H9 (cell line): ENCODE measurements around the gene ASTN1. TPM values are rescaled to one million over a fixed set of nuclear protein-coding genes. Genes with fewer than 3 reads are reported as not detected.

Source experiments
- DNase-seq: peaks from one replicate; pipeline ENCODE4 v3.0.0-alpha.2; 2017
- H2AFZ ChIP-seq: one replicate; pipeline ENCODE4 v1.6.1; 2013; ENCODE audit warnings: mild to moderate bottlenecking, low read length, control low read depth, moderate library complexity
- H2AK5ac ChIP-seq: 2 replicates; pipeline ENCODE4 v1.6.1; 2013; ENCODE audit warnings: low read length, control low read depth, mixed read lengths; ENCODE audit not compliant: insufficient read length
- H2BK120ac ChIP-seq: one replicate; pipeline ENCODE4 v1.6.1; 2013; ENCODE audit warnings: low read depth, mild to moderate bottlenecking, low read length, control low read depth, inconsistent platforms; ENCODE audit not compliant: poor library complexity, severe bottlenecking
- H2BK12ac ChIP-seq: 2 replicates; pipeline ENCODE4 v1.6.1; 2013; ENCODE audit warnings: low read length, control low read depth, mixed read lengths, low read depth; ENCODE audit not compliant: insufficient read length
- H2BK15ac ChIP-seq: 2 replicates; pipeline ENCODE4 v1.6.1; 2013; ENCODE audit warnings: low read depth, low read length, control low read depth
- H2BK20ac ChIP-seq: one replicate; pipeline ENCODE4 v1.6.1; 2013; ENCODE audit warnings: low read depth, mild to moderate bottlenecking, low read length, control low read depth, inconsistent platforms; ENCODE audit not compliant: poor library complexity, severe bottlenecking
- H2BK5ac ChIP-seq: 2 replicates; pipeline ENCODE4 v1.6.1; 2013; ENCODE audit warnings: low read length, control low read depth, mixed read lengths; ENCODE audit not compliant: insufficient read length
- H3K14ac ChIP-seq: 2 replicates; pipeline ENCODE4 v1.6.1; 2013; ENCODE audit warnings: low read length, control low read depth; ENCODE audit not compliant: insufficient read depth
- H3K18ac ChIP-seq: 2 replicates; pipeline ENCODE4 v1.6.1; 2013; ENCODE audit warnings: low read depth, mild to moderate bottlenecking, mixed read lengths, low read length, control low read depth; ENCODE audit not compliant: insufficient read length
- H3K23ac ChIP-seq: 2 replicates; pipeline ENCODE4 v1.6.1; 2013; ENCODE audit warnings: low read length, control low read depth, mixed read lengths, low read depth; ENCODE audit not compliant: insufficient read length
- H3K23me2 ChIP-seq: 2 replicates; pipeline ENCODE4 v1.6.1; 2013; ENCODE audit warnings: low read depth, mild to moderate bottlenecking, mixed read lengths, low read length, control low read depth; ENCODE audit not compliant: insufficient read length, poor library complexity, severe bottlenecking
- H3K27ac ChIP-seq: 2 replicates; pipeline ENCODE4 v1.5.1; 2013; ENCODE audit warnings: low read length, control low read depth, mixed read lengths, low read depth; ENCODE audit not compliant: insufficient read length
- H3K27me3 ChIP-seq: 2 replicates; pipeline ENCODE4 v1.6.1; 2013; ENCODE audit warnings: low read length, control low read depth, inconsistent platforms; ENCODE audit not compliant: insufficient read depth
- H3K4ac ChIP-seq: 2 replicates; pipeline ENCODE4 v1.6.1; 2013; ENCODE audit warnings: low read depth, mild to moderate bottlenecking, control low read depth, inconsistent platforms, low read length, moderate library complexity
- H3K4me1 ChIP-seq: 2 replicates; pipeline ENCODE4 v1.6.1; 2013; ENCODE audit warnings: low read length, control low read depth, inconsistent platforms; ENCODE audit not compliant: insufficient read depth
- H3K4me2 ChIP-seq: 2 replicates; pipeline ENCODE4 v1.6.1; 2013; ENCODE audit warnings: low read length, control low read depth, mixed read lengths; ENCODE audit not compliant: insufficient read length, insufficient read depth
- H3K56ac ChIP-seq: 2 replicates; pipeline ENCODE4 v1.6.1; 2013; ENCODE audit warnings: low read depth, mild to moderate bottlenecking, mixed read lengths, low read length, control low read depth; ENCODE audit not compliant: insufficient read length
- H3K79me1 ChIP-seq: 2 replicates; pipeline ENCODE4 v1.6.1; 2013; ENCODE audit warnings: low read depth, mild to moderate bottlenecking, moderate library complexity, low read length, control low read depth, inconsistent platforms; ENCODE audit not compliant: insufficient read depth, poor library complexity, severe bottlenecking
- H3K79me2 ChIP-seq: 2 replicates; pipeline ENCODE4 v1.6.1; 2013; ENCODE audit warnings: low read length, control low read depth, inconsistent platforms; ENCODE audit not compliant: insufficient read depth
- H3K9ac ChIP-seq: 2 replicates; pipeline ENCODE4 v1.6.1; 2013; ENCODE audit warnings: low read length, control low read depth, mixed read lengths; ENCODE audit not compliant: insufficient read length; ENCODE audit errors: extremely low read depth
- H3K9me3 ChIP-seq: one replicate; pipeline ENCODE4 v1.6.1; 2013; ENCODE audit warnings: low read depth, low read length, inconsistent platforms; ENCODE audit not compliant: control insufficient read depth
- H3T11ph ChIP-seq: one replicate; pipeline ENCODE4 v1.6.1; 2013; ENCODE audit warnings: mild to moderate bottlenecking, low read length, control low read depth, inconsistent platforms
- H4K20me1 ChIP-seq: one replicate; pipeline ENCODE4 v1.6.1; 2013; ENCODE audit not compliant: control insufficient read depth, insufficient read length, insufficient read depth
- H4K5ac ChIP-seq: 2 replicates; pipeline ENCODE4 v1.6.1; 2013; ENCODE audit warnings: low read depth, mild to moderate bottlenecking, mixed read lengths, low read length, control low read depth; ENCODE audit not compliant: insufficient read length
- H4K8ac ChIP-seq: replicated peaks from 2 replicates; pipeline ENCODE4 v1.6.1; 2013; ENCODE audit warnings: low read length, control low read depth, mixed read lengths, low read depth; ENCODE audit not compliant: insufficient read length
- H4K91ac ChIP-seq: 2 replicates; pipeline ENCODE4 v1.6.1; 2013; ENCODE audit warnings: low read depth, mild to moderate bottlenecking, moderate library complexity, mixed read lengths, low read length, control low read depth; ENCODE audit not compliant: insufficient read length
- H3K27ac Mint-ChIP-seq, 3 experiments: 2 replicates in 2 of 3; 3 replicates in 1 of 3; pipeline ENCODE4 v1.8.0; 2020 to 2021; ENCODE audit warnings: mixed read lengths in 3 of 3, mild to moderate bottlenecking in 1 of 3, moderate library complexity in 1 of 3
- H3K27me3 Mint-ChIP-seq: 2 replicates; pipeline ENCODE4 v1.8.0; 2021; ENCODE audit warnings: low read depth, mild to moderate bottlenecking, moderate library complexity, mixed read lengths
- H3K36me3 Mint-ChIP-seq, 3 experiments: 2 replicates in 2 of 3; 3 replicates in 1 of 3; pipeline ENCODE4 v1.8.0; 2020 to 2021; ENCODE audit warnings: low read depth in 3 of 3, mixed read lengths in 3 of 3; ENCODE audit not compliant: insufficient read depth in 1 of 3
- H3K4me1 Mint-ChIP-seq, 2 experiments: 2 replicates each; pipeline ENCODE4 v1.8.0; 2020; ENCODE audit warnings: mixed read lengths in 2 of 2
- H3K4me3 Mint-ChIP-seq, 2 experiments: 2 replicates in 1 of 2; 3 replicates in 1 of 2; pipeline ENCODE4 v1.8.0; 2020 to 2021; ENCODE audit warnings: mild to moderate bottlenecking in 2 of 2, mixed read lengths in 2 of 2, moderate library complexity in 1 of 2
- H3K9me3 Mint-ChIP-seq, 2 experiments: 2 replicates in 1 of 2; 3 replicates in 1 of 2; pipeline ENCODE4 v1.8.0; 2020; ENCODE audit warnings: mild to moderate bottlenecking in 2 of 2, mixed read lengths in 2 of 2, moderate library complexity in 1 of 2
- WGBS: extraction: QIAGEN DNeasy Blood & Tissue Kit; methylation state at CpG from one replicate; pipeline ENCODE4 v1.1.7; 2013; ENCODE audit warnings: missing lambda C conversion rate, low lambda C conversion rate, mixed read lengths; ENCODE audit not compliant: insufficient read length; ENCODE audit errors: extremely low coverage; 5-methylcytosine and 5-hydroxymethylcytosine counted together
- total RNA-seq: library from RNA; stranded (reverse); gene quantifications from 2 replicates; pipeline ENCODE4 v1.2.1, GENCODE V29; 2021
- TF ChIP-seq, protein P1 (sequence below): fragments of 200-600 bp; sonication (generic); conservative IDR thresholded peaks from 3 replicates; pipeline ENCODE4 v1.8.0; 2021; ENCODE audit warnings: antibody characterized with exemption, mild to moderate bottlenecking

Gene ASTN1
- total RNA-seq, 1 experiment from 2014 or later = 0.98 TPM

DNA sequence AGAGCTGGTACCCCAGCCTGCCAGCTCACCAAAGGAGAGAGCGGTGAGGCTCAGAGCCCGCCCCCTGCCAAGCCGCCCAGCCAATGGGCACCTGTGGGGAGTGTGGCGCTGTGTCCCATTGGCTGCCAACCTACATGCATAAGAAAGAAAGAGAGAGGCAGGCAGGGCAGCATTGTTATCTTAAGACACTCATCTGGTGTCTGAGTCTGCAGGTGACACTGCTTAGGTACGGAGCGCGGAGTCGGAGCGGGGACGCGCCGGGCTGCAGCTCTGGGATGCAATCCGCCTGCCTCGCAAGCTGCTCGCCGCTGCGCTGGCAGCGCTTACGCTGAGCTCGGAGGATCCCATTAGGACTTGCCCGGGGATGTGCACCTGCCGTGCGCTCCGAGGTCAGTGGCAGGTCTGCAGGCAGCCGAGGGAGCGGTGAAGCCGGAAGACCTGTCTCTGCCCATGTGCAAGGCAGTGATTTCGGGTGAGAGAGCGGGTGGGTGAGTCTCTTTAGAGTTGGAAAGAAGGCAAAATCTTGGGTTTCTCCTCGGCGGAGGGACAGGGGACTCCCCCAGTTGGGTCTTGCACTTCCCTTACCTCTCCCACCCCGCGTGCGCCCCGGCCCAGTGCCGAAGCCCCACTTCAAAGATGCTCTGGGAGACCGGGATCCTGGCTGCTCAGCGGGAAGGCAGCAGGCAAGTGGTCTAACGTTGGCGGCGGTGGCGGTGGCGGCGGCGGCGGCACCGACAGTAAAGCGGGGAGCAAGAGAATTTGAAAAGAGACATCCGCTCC lies 6.4 kb upstream of the ASTN1 start, which contains the start of gene BRINP2:
Gene BRINP2, plus strand, starts transcription at position 203 of the 780 bp plus-strand sequence. CDS start 58,919 bp downstream, outside the sequence.
- Histone ChIP-seq H3K79me1 (no peaks in the 10 kb centered on the region), H3K23ac (no peak within 1 kb of the TSS), H3K56ac (no peak within 1 kb of the TSS), H2BK120ac (no peak within 1 kb of the TSS), H3T11ph (no peak within 1 kb of the TSS), H3K4me2 (peak within 1 kb of the TSS; percentile 81), H2BK20ac (no peak within 1 kb of the TSS), H3K79me2 (no peaks in the 10 kb centered on the region), H3K9me3 (no peaks in the 10 kb centered on the region), H3K14ac (no peak within 1 kb of the TSS), H3K18ac (no peak within 1 kb of the TSS), H2AFZ (no peak within 1 kb of the TSS), H2AK5ac (no peak within 1 kb of the TSS), H4K5ac (no peak within 1 kb of the TSS), H2BK5ac (no peak within 1 kb of the TSS), H2BK12ac (no peak within 1 kb of the TSS), H3K23me2 (peaks cover 4% of the 10 kb centered on the region), H4K91ac (no peak within 1 kb of the TSS), H3K9ac (no peak within 1 kb of the TSS), H2BK15ac (no peak within 1 kb of the TSS), H3K4me1 (peaks cover 2% of the 10 kb centered on the region; the same call in 1 of the 2 replicates), H3K4ac (no peak within 1 kb of the TSS), H4K20me1 (no peaks in the 10 kb centered on the region), H3K27ac (no peak within 1 kb of the TSS), H3K27me3 (peaks cover 38% of the 10 kb centered on the region), H4K8ac (no peak within 1 kb of the TSS)
- Mint-ChIP-seq H3K4me1 (peaks cover 7% of the 10 kb centered on the region in 2 experiments), H3K36me3 (no peaks in the 10 kb centered on the region), H3K27ac (no peak within 1 kb of the TSS), H3K27me3 (no peaks in the 10 kb centered on the region), H3K9me3 (no peaks in the 10 kb centered on the region), H3K4me3 (no peak within 1 kb of the TSS; a peak in 1 of 5 replicates)
- peak; percentile 94 for DNase-seq
- TF ChIP-seq, protein P1, sequence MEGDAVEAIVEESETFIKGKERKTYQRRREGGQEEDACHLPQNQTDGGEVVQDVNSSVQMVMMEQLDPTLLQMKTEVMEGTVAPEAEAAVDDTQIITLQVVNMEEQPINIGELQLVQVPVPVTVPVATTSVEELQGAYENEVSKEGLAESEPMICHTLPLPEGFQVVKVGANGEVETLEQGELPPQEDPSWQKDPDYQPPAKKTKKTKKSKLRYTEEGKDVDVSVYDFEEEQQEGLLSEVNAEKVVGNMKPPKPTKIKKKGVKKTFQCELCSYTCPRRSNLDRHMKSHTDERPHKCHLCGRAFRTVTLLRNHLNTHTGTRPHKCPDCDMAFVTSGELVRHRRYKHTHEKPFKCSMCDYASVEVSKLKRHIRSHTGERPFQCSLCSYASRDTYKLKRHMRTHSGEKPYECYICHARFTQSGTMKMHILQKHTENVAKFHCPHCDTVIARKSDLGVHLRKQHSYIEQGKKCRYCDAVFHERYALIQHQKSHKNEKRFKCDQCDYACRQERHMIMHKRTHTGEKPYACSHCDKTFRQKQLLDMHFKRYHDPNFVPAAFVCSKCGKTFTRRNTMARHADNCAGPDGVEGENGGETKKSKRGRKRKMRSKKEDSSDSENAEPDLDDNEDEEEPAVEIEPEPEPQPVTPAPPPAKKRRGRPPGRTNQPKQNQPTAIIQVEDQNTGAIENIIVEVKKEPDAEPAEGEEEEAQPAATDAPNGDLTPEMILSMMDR = no peak
- no CpG with 5 or more reads among the region's 49 CpGs for WGBS
